ENCODE data around the gene EEF1AKMT2. TPM values are rescaled to one million over a fixed set of nuclear protein-coding genes. Genes with fewer than 3 reads are reported as not detected.
A peak's percentile ranks its signal among the peaks of the same experiment; 100 is the strongest.

The EEF1AKMT2 gene
- total and polyA plus RNA-seq, 2 of the 13 experiments (the other 11 are each of a cell fraction or from before 2014, with no cell fraction given): 11.3 to 19.3 TPM

GRCh38 chr10:124744102-124745050 is 47.3 kb downstream of the EEF1AKMT2 start, which contains the start of gene FAM53B:
Gene FAM53B (minus strand): TSS chr10:124744378. CDS start chr10:124706713, 37,665 bp downstream.
- Histone ChIP-seq H3K27me3 (ENCODE audit: control insufficient read depth in 1 of 2, insufficient read depth in 2 of 2, low read length in 2 of 2) (no peaks in the 10 kb centered on the region; a peak in 1 of 5 replicates), H3K9me3 (ENCODE audit: low read length) (no peaks in the 10 kb centered on the region), H3K4me2 (ENCODE audit: low read depth, low read length) (peak within 1 kb of the TSS; percentile 82), H3K36me3 (replicated peaks in 1 of 2; ENCODE audit: control insufficient read depth in 1 of 2, insufficient read depth in 2 of 2, low read length in 2 of 2) (peaks cover 2 to 5% of the 10 kb centered on the region in 2 experiments; a peak in 3 of 5 replicates), H3K79me2 (ENCODE audit: insufficient read depth, low read length) (peaks cover 24% of the 10 kb centered on the region), H3K9ac (ENCODE audit: insufficient read depth, low read depth, low read length) (peak within 1 kb of the TSS; percentile 70), H3K27ac (ENCODE audit: extremely low read length, insufficient read depth, low read length) (peak within 1 kb of the TSS; percentile 88), H3K4me1 (ENCODE audit: insufficient read depth, low read length) (peaks cover 47% of the 10 kb centered on the region), H4K20me1 (ENCODE audit: insufficient read depth, low read length) (no peaks in the 10 kb centered on the region), H3K4me3 (replicated peaks in 1 of 3; ENCODE audit: insufficient read depth in 1 of 3, low read depth in 2 of 3, low read length in 3 of 3) (peak within 1 kb of the TSS; percentile 80 to 87 (median 81)), H2AFZ (ENCODE audit: low read length) (peak within 1 kb of the TSS; percentile 57)
- CTCF ChIA-PET (ENCODE audit: low intra/inter-chr PET ratio, low total read pairs): interaction anchor here (1.0 to 2.3 kb wide), 2 partner anchors 204 to 213 kb away, joined by 3 to 11 read pairs; no protein-coding TSS in a partner anchor
- intact Hi-C loops (cut with micrococcal nuclease; ENCODE audit: unreplicated experiment): loop anchor here (2.0 to 5.0 kb wide), 3 partner anchors 48 to 214 kb away; partner anchors contain the start of gene EEF1AKMT2
- WGBS (ENCODE audit: low lambda C conversion rate): 0% methylated on average over 7 of the region's 100 CpGs
- POLR2A ChIA-PET: no interaction called here
- FAIRE-seq (peak; percentile 72), DNase-seq (ENCODE audit: low spot score) (peak; percentile 89), ATAC-seq (peak; percentile 49)
- no TSS peak for BruUV-seq (replicated peaks)
- in situ Hi-C loops (cut with HindIII; ENCODE audit: extremely low pct_ligation_motif_present, low pct_unique_long_range_greater_than_20kb): loop anchor here (5.0 kb wide), 1 partner anchor 207 kb away; no protein-coding TSS in a partner anchor
- TF ChIP-seq ARID3A (IDR thresholded peaks at IDR 0.05; ENCODE audit: low read depth, low read length): peak; percentile 70; the same call in 1 of the 2 replicates
- no peak for TF ChIP-seq PCBP2 (optimal IDR thresholded peaks at IDR 0.05; ENCODE audit: low read depth, low read length, poor library complexity, severe bottlenecking)
- TF ChIP-seq ZNF644 (CRISPR knock-in tag; IDR thresholded peaks at IDR 0.05; ENCODE audit: low read depth): no peak
- TF ChIP-seq NPAS2 (CRISPR knock-in tag; IDR thresholded peaks at IDR 0.05; ENCODE audit: borderline replicate concordance): no peak
- peak; percentile 53; the same call in 1 of the 2 replicates for TF ChIP-seq GABPB1 (CRISPR knock-in tag; IDR thresholded peaks at IDR 0.05)
- no peak for TF ChIP-seq NFKBIZ (CRISPR knock-in tag; IDR thresholded peaks at IDR 0.05)
- TF ChIP-seq ZNF629 (CRISPR knock-in tag; conservative IDR thresholded peaks at IDR 0.05): no peak
- no peak for TF ChIP-seq ZHX1 (CRISPR knock-in tag; IDR thresholded peaks at IDR 0.05; ENCODE audit: low read depth)
- no peak; a peak in 1 of 4 replicates for TF ChIP-seq HMGXB4 (CRISPR knock-in tag; IDR thresholded peaks at IDR 0.05; ENCODE audit: borderline replicate concordance in 1 of 2, low read depth in 1 of 2)
- TF ChIP-seq ATF7 (IDR thresholded peaks at IDR 0.05): no peak
- no peak for TF ChIP-seq ATF7 (CRISPR knock-in tag; IDR thresholded peaks at IDR 0.05)
- TF ChIP-seq MYPOP (CRISPR knock-in tag; IDR thresholded peaks at IDR 0.05): no peak; the same call in 1 of the 2 replicates
- TF ChIP-seq MAFK (conservative IDR thresholded peaks at IDR 0.05 in 1 of 2, IDR thresholded peaks at IDR 0.05 in 1 of 2; ENCODE audit: low read length in 2 of 2): no peak
- no peak for TF ChIP-seq CREB1 (IDR thresholded peaks at IDR 0.05)
- no peak for TF ChIP-seq CREB1 (CRISPR knock-in tag; IDR thresholded peaks at IDR 0.05)
